GM12892 (cell line): Measurements from ENCODE around the gene ZDHHC11B.

Experiments
- POLR2A ChIP-seq: IDR thresholded peaks from 2 replicates; pipeline ENCODE4 v1.6.1; 2011; ENCODE audit warnings: low read depth, low read length, control low read depth
- POLR2AphosphoS5 ChIP-seq: IDR thresholded peaks from 2 replicates; pipeline ENCODE4 v1.6.1; 2011; ENCODE audit warnings: low read depth, low read length, control low read depth
- TAF1 ChIP-seq: IDR thresholded peaks from 2 replicates; pipeline ENCODE4 v1.6.1; 2011; ENCODE audit warnings: low read depth, mild to moderate bottlenecking, control low read depth, low read length, borderline replicate concordance

DNA sequence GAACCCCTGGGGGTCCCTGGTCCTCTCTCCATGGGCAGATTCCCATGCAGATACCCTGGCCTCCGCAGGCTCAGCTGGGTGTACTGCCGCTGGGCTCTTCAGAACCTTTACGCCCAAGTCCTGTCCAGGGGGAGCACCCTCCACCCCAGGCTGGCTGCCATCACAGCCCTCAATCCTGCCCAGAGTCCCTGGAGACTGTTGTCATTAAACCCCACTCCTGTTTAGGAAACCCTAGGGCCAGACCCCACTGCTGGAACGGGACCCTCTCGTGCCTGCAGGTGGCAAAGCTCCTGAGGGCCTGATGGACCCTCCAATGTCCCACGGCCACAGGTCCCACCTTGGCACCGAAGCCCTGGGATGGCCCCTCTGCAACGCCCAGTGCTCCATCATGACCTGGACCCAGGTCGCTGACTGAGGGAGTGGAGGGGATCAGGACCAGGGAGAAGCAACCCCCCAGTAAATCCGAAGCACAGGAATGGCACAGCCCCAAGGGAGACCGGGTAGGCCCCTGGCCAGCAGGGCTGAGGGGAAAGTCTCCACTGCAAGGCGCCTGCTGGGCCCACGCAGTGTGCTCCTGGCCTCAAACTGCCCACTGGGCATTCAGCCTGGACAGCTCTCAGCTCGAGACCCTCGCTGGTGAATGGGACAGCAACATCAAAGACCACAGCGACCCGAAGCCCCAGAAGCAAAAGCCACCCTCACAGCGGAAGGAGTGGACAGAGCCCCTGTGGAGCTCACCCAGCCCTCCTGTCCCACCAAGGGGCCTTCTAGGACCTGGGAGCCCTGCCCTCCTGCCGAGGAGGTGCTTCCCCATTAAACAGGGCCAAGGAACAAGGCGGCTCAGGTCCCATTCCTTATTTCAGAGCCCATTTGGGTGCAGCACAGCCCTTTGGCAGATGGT is 8.3 kb downstream of the ZDHHC11B start:
- no peak for TF ChIP-seq POLR2A
- TF ChIP-seq POLR2AphosphoS5: no peak
- TF ChIP-seq TAF1: no peak
